Measurements from ENCODE around the gene ATF4.
A peak's percentile ranks its signal among the peaks of the same experiment; 100 is the strongest.

ATF4 gene
- long read RNA-seq, transcript ATF4-202 (3 exons, 1,419 nt) = major isoform, 3,468 of 3,516 reads
- long read RNA-seq, transcript ATF4-201 (2 exons, 2,019 nt) = minor isoform, 28 of 3,516 reads
- long read RNA-seq, partial matches to known transcripts = 7 of 3,516 reads
- long read RNA-seq, other reads (novel, unspliced or antisense) = 13 of 3,516 reads

- DNase-seq (ENCODE audit: low read depth in 1 of 2, low spot score in 1 of 2) = peak in 1 of 2 experiments; percentile 90
- TF ChIP-seq SPI1 (IDR thresholded peaks at IDR 0.05; ENCODE audit: borderline replicate concordance, low read depth) = no peak
- TF ChIP-seq POLR2AphosphoS5 (IDR thresholded peaks at IDR 0.05; ENCODE audit: low read depth) = peak; percentile 98
- TF ChIP-seq CTCF (IDR thresholded peaks at IDR 0.05; ENCODE audit: insufficient read depth, low read length) = no peak
- peak; percentile 83 for TF ChIP-seq REST (IDR thresholded peaks at IDR 0.05; ENCODE audit: insufficient replicate concordance, low read depth)
- peak; percentile 83 for TF ChIP-seq GABPA (IDR thresholded peaks at IDR 0.05; ENCODE audit: low read depth)
- Histone ChIP-seq H3K27me3 (ENCODE audit: insufficient read depth, poor library complexity, severe bottlenecking) (no peaks in the 10 kb centered on the region), H3K27ac (replicated peaks) (peak within 1 kb of the TSS; percentile 98), H3K4me3 (replicated peaks; ENCODE audit: insufficient read depth, low read length) (peak within 1 kb of the TSS; percentile 75)
These were observed at the start of gene ATF4 for GRCh38 chr22:39520226-39521105. Gene ATF4, plus strand, starts transcription at chr22:39520562. Its CDS starts 884 bp downstream, at chr22:39521446.

- TF ChIP-seq CTCF (IDR thresholded peaks at IDR 0.05; ENCODE audit: insufficient read depth, low read length) = no peak
- no peak for TF ChIP-seq GABPA (IDR thresholded peaks at IDR 0.05; ENCODE audit: low read depth)
- TF ChIP-seq REST (IDR thresholded peaks at IDR 0.05; ENCODE audit: insufficient replicate concordance, low read depth) = no peak
- no peak; the same call in 1 of the 2 replicates for TF ChIP-seq SPI1 (IDR thresholded peaks at IDR 0.05; ENCODE audit: borderline replicate concordance, low read depth)
- TF ChIP-seq POLR2AphosphoS5 (IDR thresholded peaks at IDR 0.05; ENCODE audit: low read depth) = no peak
- H3K4me3 ChIP-seq (replicated peaks; ENCODE audit: insufficient read depth, low read length) = no peak overlapping the region
- DNase-seq (ENCODE audit: low read depth in 1 of 2, low spot score in 1 of 2) = peak in 1 of 2 experiments; percentile 73
- H3K27ac ChIP-seq (replicated peaks) = peak overlapping the region; percentile 45
- no peaks in the 10 kb centered on the region for H3K27me3 ChIP-seq (ENCODE audit: insufficient read depth, poor library complexity, severe bottlenecking)
These were observed 48.8 kb upstream of the ATF4 start for GRCh38 chr22:39471381-39472141.

GRCh38 chr22:39472570-39473556, 47.5 kb upstream of the ATF4 start:
- peak in 1 of 2 experiments; percentile 50 for DNase-seq (ENCODE audit: low read depth in 1 of 2, low spot score in 1 of 2)
- no peaks in the 10 kb centered on the region for H3K27me3 ChIP-seq (ENCODE audit: insufficient read depth, poor library complexity, severe bottlenecking)
- H3K4me3 ChIP-seq (replicated peaks; ENCODE audit: insufficient read depth, low read length) = no peak overlapping the region
- peak overlapping the region; percentile 45 for H3K27ac ChIP-seq (replicated peaks)
- TF ChIP-seq SPI1 (IDR thresholded peaks at IDR 0.05; ENCODE audit: borderline replicate concordance, low read depth) (no peak), GABPA (IDR thresholded peaks at IDR 0.05; ENCODE audit: low read depth) (no peak)
